Skin of body (tissue), 2 donors: ENCODE data around the gene MB21D2. TPM values are rescaled to one million over a fixed set of nuclear protein-coding genes. Genes with fewer than 3 reads are reported as not detected.
"Not testable (repeated sequence)": the region's sequence is repeated elsewhere in the genome, so short reads cannot be mapped to it uniquely, and the experiment has no call there.

Source experiments
- DNase-seq: peaks from one replicate; lab custom pipeline; 2025; lab: John Stamatoyannopoulos, UW
- total RNA-seq: library from RNA; depleted of rRNA; stranded (reverse); fragments of >200 nt; gene quantifications from one replicate; pipeline ENCODE4 v1.2.3, GENCODE V29; 2014

Gene MB21D2
- 14.4 TPM for total RNA-seq

- peak; percentile 83 for DNase-seq
Observed at GRCh38 chr3:192917404-192918274, at the start of gene MB21D2. TSS of gene MB21D2 (minus strand) at chr3:192917856. CDS start at chr3:192917840, 16 bp downstream.

- DNase-seq: not testable (repeated sequence)
Observed at GRCh38 chr3:192964959-192965719, 47.5 kb upstream of the MB21D2 start.

- no peak for DNase-seq
Observed at GRCh38 chr3:192959773-192960172, 42.1 kb upstream of the MB21D2 start.

GRCh38 chr3:192958219-192958872 is 40.7 kb upstream of the MB21D2 start:
- DNase-seq: no peak

- peak; percentile 36 for DNase-seq
Observed at GRCh38 chr3:192957441-192958021, 39.9 kb upstream of the MB21D2 start.

- DNase-seq: no peak
Observed at GRCh38 chr3:192953926-192954325, 36.3 kb upstream of the MB21D2 start.

- no peak for DNase-seq
Observed at GRCh38 chr3:192947421-192947820, 29.8 kb upstream of the MB21D2 start.

- DNase-seq: peak; percentile 10
Observed at GRCh38 chr3:192943393-192943792, 25.7 kb upstream of the MB21D2 start.

- DNase-seq: no peak
Observed at GRCh38 chr3:192942625-192943024, 25.0 kb upstream of the MB21D2 start.

GRCh38 chr3:192940129-192940528 is 22.5 kb upstream of the MB21D2 start:
- no peak for DNase-seq

GRCh38 chr3:192935441-192935840 is 17.8 kb upstream of the MB21D2 start:
- no peak for DNase-seq

- no peak for DNase-seq
Observed at GRCh38 chr3:192933779-192934460, 16.3 kb upstream of the MB21D2 start.

GRCh38 chr3:192933259-192933658 is 15.6 kb upstream of the MB21D2 start:
- DNase-seq: no peak

GRCh38 chr3:192931825-192932224 is 14.2 kb upstream of the MB21D2 start:
- no peak for DNase-seq

- no peak for DNase-seq
Observed at GRCh38 chr3:192930577-192930976, 12.9 kb upstream of the MB21D2 start.

GRCh38 chr3:192929755-192930547 is 12.3 kb upstream of the MB21D2 start:
- no peak for DNase-seq

- no peak for DNase-seq
Observed at GRCh38 chr3:192929146-192929545, 11.5 kb upstream of the MB21D2 start.

- no peak for DNase-seq
Observed at GRCh38 chr3:192928720-192929119, 11.1 kb upstream of the MB21D2 start.

- DNase-seq: no peak
Observed at GRCh38 chr3:192928016-192928415, 10.4 kb upstream of the MB21D2 start.

GRCh38 chr3:192927016-192927415 is 9.4 kb upstream of the MB21D2 start:
- DNase-seq: no peak
